RWPE1 (cell line): ENCODE measurements around the gene FOLR2.

Source experiments
- CTCF ChIA-PET: fragments of 350-600 bp; sonication (Branson Sonifier 250); formaldehyde crosslinking; extraction: SDS; loops from one replicate; lab custom pipeline; 2021; lab: Yijun Ruan, JAX
- POLR2A ChIA-PET: fragments of 400-600 bp; formaldehyde crosslinking; extraction: SDS; loops from one replicate; lab custom pipeline; 2020; ENCODE audit warnings: antibody characterized with exemption; ENCODE audit not compliant: low non-redundant PET; lab: Yijun Ruan, JAX
- DNase-seq: peaks from one replicate; pipeline ENCODE4 v3.0.0; 2012; ENCODE audit warnings: low spot score
- H3K27ac ChIP-seq: fragments of 450-650 bp; 2 replicates; pipeline ENCODE4 v1.5.1; 2017
- CTCF ChIP-seq: fragments of 450-650 bp; conservative IDR thresholded peaks from 2 replicates; pipeline ENCODE4 v1.5.1; 2017; ENCODE audit warnings: low read depth, mild to moderate bottlenecking

The FOLR2 gene

DNA sequence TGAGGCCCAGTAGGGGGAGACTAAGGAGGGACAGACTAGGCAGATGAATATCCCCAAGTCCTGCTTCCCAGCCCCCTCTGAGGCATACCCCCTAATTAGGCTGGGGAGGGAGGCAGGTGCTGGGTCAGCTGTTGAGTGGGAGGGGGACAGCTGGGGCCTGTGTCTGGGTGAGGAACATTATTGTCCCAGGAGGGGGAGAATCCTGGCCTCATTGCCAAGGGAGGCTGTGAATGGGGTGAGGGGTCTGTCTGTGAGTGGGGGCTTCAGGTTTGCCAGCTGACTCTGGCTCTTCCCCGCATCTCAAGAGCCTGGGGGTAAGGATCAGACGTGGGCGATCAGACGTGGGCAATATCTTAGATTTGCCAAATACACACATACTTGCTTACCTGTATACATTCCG, 10.1 kb downstream of the FOLR2 start:
- ChIA-PET POLR2A (interaction anchor here (0.7 kb wide), 1 partner anchor 240 kb away, joined by 6 read pairs; no protein-coding TSS in a partner anchor), CTCF (interaction anchor here (0.6 to 2.2 kb wide), 2 partner anchors 11 to 141 kb away, joined by 3 to 9 read pairs; no protein-coding TSS in a partner anchor)
- H3K27ac ChIP-seq = peak overlapping the region; percentile 98
- no peak for DNase-seq
- no peak for TF ChIP-seq CTCF

DNA sequence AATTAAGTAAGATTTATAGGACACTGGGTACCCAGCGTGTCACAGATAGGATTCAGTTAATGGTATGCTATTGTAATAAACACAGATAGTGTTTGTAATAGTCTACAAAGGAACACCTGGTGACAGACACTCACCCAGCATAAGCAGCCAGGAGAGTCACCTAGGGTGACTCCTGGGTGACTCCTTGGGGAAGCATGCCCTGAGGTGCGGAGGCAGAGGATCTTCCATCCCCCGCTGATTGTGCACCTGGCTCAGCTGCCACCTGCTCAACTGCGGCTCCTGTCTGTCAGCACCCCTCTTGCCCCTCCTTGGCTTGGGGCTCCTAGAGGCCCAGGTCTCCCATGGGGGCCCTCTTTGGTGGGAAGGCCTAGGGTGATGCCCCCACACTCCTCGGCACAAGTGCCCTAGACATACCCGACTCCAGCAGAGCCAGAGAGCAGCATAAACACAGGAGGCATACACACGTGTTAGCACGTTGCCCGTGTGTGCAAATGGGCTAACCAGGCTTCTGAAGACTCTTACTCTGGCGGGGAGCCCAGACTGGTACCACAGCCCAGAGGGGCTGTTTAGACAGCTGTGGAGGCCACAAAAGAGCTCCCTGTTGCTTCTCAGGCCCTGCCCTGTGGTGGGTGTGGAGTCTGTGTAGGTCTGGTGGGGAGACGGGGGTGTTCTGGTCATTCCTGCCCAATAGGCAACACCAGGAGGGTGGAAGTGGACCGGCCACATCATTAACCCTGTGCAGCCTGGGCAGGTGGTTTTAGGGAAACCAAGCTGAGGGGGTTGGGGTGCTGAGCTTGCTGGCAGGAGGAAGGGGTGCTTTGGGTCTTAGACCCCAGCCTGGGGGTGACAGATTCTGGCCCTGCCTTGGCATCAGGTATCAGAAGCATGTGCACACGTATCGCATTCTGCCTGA, 11.0 kb downstream of the FOLR2 start:
- CTCF ChIA-PET = interaction anchor here (0.6 to 2.2 kb wide), 3 partner anchors 11 to 142 kb away, joined by 3 to 9 read pairs (median 3); no protein-coding TSS in a partner anchor
- H3K27ac ChIP-seq = peak overlapping the region; percentile 42
- DNase-seq = no peak
- POLR2A ChIA-PET = no interaction called here
- TF ChIP-seq CTCF = no peak

DNA sequence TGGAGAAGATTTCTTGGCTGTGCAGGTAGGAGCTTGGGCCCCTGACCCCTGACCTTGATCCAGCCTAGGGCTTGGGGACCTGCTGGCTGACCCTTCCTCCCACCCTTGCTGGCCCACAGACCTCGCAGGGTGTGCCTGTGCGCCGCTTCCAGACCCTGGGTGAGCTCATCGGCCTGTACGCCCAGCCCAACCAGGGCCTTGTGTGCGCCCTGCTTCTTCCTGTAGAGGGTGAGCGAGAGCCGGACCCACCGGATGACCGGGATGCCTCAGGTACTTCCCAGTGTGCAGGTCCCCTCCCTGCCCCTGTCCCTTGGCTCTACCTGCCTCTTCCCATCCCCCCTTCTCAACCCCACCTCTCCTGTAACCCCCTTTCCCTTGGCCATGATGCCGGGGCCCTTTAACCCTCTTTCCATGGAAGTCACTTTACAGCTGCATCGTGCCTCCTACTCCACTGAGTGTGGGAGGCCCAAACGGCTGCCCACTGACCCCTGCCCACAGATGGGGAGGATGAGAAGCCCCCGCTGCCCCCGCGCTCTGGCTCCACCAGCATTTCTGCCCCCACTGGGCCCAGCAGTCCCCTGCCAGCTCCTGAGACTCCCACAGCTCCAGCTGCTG, 11.7 kb downstream of the FOLR2 start:
- no peak for DNase-seq
- ChIA-PET POLR2A (no interaction called here), CTCF (no interaction called here)
- H3K27ac ChIP-seq = peak overlapping the region; percentile 42
- no peak for TF ChIP-seq CTCF

- POLR2A ChIA-PET = no interaction called here
- CTCF ChIA-PET = no interaction called here
- H3K27ac ChIP-seq = peak overlapping the region; percentile 42; the same call in 1 of the 2 replicates
- no peak for TF ChIP-seq CTCF
- DNase-seq = no peak
Measured at GRCh38 chr11:72228844-72229231, 12.2 kb downstream of the FOLR2 start.

DNA sequence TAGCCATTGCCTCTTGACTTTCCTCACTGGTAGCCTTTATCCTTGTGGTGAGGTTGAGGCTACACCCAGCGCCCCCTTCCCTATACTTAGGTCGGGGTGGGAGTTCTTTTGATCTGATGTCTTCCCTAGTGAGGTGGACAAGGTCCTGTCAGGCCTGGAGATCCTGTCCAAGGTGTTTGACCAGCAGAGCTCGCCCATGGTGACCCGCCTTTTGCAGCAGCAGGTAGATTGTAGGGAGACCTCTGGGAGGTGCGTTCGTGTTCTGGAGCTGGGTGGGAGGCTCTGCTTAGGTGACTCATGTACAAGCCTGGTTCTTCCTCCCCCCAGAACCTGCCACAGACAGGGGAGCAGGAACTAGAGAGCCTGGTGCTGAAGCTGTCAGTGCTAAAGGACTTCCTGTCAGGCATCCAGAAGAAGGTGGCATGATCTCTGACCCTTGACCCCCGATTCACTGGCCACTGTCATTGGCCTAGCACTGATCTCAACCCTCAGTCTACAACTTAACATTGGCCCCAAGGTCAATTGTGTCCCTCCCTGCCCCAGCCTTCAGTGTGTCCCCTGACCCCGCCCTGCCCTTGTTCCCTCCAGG, 12.8 kb downstream of the FOLR2 start:
- ChIA-PET POLR2A (no interaction called here), CTCF (interaction anchor here (0.5 to 1.8 kb wide), 2 partner anchors 9 to 85 kb away, joined by 3 to 5 read pairs; no protein-coding TSS in a partner anchor)
- DNase-seq = no peak
- H3K27ac ChIP-seq = peak overlapping the region; percentile 14; the same call in 1 of the 2 replicates
- no peak for TF ChIP-seq CTCF
